Peyer's patch (tissue), 4 donors: ENCODE data around the gene ESYT2. TPM values are rescaled to one million over a fixed set of nuclear protein-coding genes. Genes with fewer than 3 reads are reported as not detected.

Experiments
- DNase-seq, 3 donors: peaks; one replicate each; pipeline ENCODE4 v3.0.0-alpha.2; 2017 to 2019
- H3K27ac ChIP-seq, 4 donors: fragments of 200-600 bp; sonication (generic); one replicate each; pipeline ENCODE4 v1.5.1; 2016 to 2019
- H3K27me3 ChIP-seq, 2 donors: fragments of 200-600 bp; sonication (generic); one replicate each; pipeline ENCODE4 v1.5.1; 2019
- H3K36me3 ChIP-seq, 3 donors: fragments of 200-600 bp; sonication (generic); one replicate each; pipeline ENCODE4 v1.5.1; 2016 to 2019
- H3K4me1 ChIP-seq, 4 donors: fragments of 200-600 bp; sonication (generic); one replicate each; pipeline ENCODE4 v1.5.1; 2016 to 2019
- H3K4me3 ChIP-seq, 4 donors: fragments of 200-600 bp; sonication (generic); 1 replicate in 3 of 4; 2 replicates in 1 of 4; pipeline ENCODE4 v1.5.1; 2016 to 2019; ENCODE audit warnings: mild to moderate bottlenecking in 1 of 4
- H3K9me3 ChIP-seq, 4 donors: fragments of 200-600 bp; sonication (generic); one replicate each; pipeline ENCODE4 v1.5.1; 2016 to 2019; ENCODE audit warnings: mild to moderate bottlenecking in 1 of 4
- POLR2A ChIP-seq, 2 donors: fragments of 450-650 bp; IDR thresholded peaks; one replicate each; pipeline ENCODE4 v1.5.1; 2017; ENCODE audit warnings: antibody characterized with exemption in 2 of 2, mild to moderate bottlenecking in 2 of 2, moderate library complexity in 2 of 2
- total RNA-seq, 4 donors: library from RNA; depleted of rRNA; stranded (reverse); fragments of >200 nt; gene quantifications; one replicate each; pipeline ENCODE4 v1.1.0, GENCODE V29; 2016
- TF ChIP-seq, protein P1 (sequence below), 6 experiments: fragments of 450-650 bp in 4 of 6; fragments of 200-600 bp in 2 of 6; sonication (generic) in 1 of 6; IDR thresholded peaks; one replicate each; pipeline ENCODE4 v1.5.1; 2017 to 2019; ENCODE audit warnings: antibody characterized with exemption in 6 of 6, mild to moderate bottlenecking in 3 of 6, moderate library complexity in 1 of 6

The ESYT2 gene
- total RNA-seq, 4 donors from 2014 or later = 53.6 to 137 (median 71.0) TPM

- peak in 2 of 3 donors; percentile 70 to 73 for DNase-seq
- H3K4me3 ChIP-seq = no peak overlapping the region
- peak overlapping the region in 3 of 4 donors; percentile 81 to 98 (median 97) for H3K27ac ChIP-seq
- H3K4me1 ChIP-seq = peaks cover 4 to 73% (median 13%) of the 10 kb centered on the region in 4 donors
- H3K36me3 ChIP-seq = no peaks in the 10 kb centered on the region
- no peaks in the 10 kb centered on the region for H3K27me3 ChIP-seq
- no peaks in the 10 kb centered on the region for H3K9me3 ChIP-seq
- TF ChIP-seq, protein P1, sequence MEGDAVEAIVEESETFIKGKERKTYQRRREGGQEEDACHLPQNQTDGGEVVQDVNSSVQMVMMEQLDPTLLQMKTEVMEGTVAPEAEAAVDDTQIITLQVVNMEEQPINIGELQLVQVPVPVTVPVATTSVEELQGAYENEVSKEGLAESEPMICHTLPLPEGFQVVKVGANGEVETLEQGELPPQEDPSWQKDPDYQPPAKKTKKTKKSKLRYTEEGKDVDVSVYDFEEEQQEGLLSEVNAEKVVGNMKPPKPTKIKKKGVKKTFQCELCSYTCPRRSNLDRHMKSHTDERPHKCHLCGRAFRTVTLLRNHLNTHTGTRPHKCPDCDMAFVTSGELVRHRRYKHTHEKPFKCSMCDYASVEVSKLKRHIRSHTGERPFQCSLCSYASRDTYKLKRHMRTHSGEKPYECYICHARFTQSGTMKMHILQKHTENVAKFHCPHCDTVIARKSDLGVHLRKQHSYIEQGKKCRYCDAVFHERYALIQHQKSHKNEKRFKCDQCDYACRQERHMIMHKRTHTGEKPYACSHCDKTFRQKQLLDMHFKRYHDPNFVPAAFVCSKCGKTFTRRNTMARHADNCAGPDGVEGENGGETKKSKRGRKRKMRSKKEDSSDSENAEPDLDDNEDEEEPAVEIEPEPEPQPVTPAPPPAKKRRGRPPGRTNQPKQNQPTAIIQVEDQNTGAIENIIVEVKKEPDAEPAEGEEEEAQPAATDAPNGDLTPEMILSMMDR (IDR thresholded peaks at IDR 0.05) = peak in 2 of 6 experiments; percentile 27 to 28
- TF ChIP-seq POLR2A (IDR thresholded peaks at IDR 0.05) = no peak
These were observed 12.3 kb downstream of the ESYT2 start for GRCh38 chr7:158816995-158817394.

- Histone ChIP-seq H3K4me3 (no peak overlapping the region), H3K4me1 (peaks cover 6 to 72% (median 12%) of the 10 kb centered on the region in 4 donors), H3K27me3 (no peaks in the 10 kb centered on the region), H3K27ac (peak overlapping the region; percentile 42 to 98 (median 89)), H3K9me3 (no peaks in the 10 kb centered on the region), H3K36me3 (no peaks in the 10 kb centered on the region)
- DNase-seq = no peak
- no peak for TF ChIP-seq POLR2A (IDR thresholded peaks at IDR 0.05)
- TF ChIP-seq, protein P1 (IDR thresholded peaks at IDR 0.05) = no peak
These were observed 13.0 kb downstream of the ESYT2 start for GRCh38 chr7:158816271-158816670.

GRCh38 chr7:158815800-158816128 is 13.5 kb downstream of the ESYT2 start:
- H3K27me3 ChIP-seq = no peaks in the 10 kb centered on the region
- H3K4me1 ChIP-seq = peaks cover 7 to 67% (median 11%) of the 10 kb centered on the region in 4 donors
- no peaks in the 10 kb centered on the region for H3K9me3 ChIP-seq
- TF ChIP-seq, protein P1 (IDR thresholded peaks at IDR 0.05) = no peak
- no peak for TF ChIP-seq POLR2A (IDR thresholded peaks at IDR 0.05)
- H3K27ac ChIP-seq = peak overlapping the region in 3 of 4 donors; percentile 42 to 98 (median 97)
- no peak overlapping the region for H3K4me3 ChIP-seq
- H3K36me3 ChIP-seq = no peaks in the 10 kb centered on the region
- DNase-seq = no peak

DNA sequence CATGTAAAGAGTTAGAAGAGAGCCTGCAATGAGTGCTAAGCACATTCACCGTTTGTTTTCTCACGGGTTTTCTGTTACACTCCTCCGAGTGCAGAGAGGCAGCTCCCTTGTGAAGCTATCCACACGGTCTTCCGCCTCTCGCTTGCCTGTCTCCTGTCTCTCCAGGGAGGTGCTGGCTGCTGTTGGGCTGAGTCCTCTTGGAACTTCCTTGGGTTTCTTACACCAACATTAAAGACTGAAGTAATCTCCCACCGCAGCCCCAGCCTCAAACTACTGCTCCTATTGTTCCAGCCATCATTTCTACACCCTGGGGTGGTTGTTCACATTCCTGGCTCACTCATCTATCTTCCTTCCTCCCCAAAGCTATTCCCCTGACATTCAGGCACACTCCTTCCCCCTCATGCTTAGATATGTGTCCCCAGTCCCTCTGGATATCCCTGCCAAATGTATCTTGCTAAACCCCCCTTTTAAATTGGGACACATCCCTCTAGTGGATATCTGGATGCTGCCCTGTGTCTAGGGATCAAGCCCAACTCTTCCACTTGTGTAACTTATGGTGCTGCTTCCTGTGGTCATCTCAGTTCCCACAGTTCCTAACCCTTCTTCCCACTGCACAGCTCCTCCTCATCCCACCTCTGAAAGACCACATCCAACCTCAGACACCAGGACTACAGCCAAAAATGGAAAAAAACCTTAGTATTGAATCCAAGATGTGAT is 14.1 kb downstream of the ESYT2 start:
- Histone ChIP-seq H3K36me3 (no peaks in the 10 kb centered on the region), H3K27ac (peak overlapping the region in 3 of 4 donors; percentile 20 to 98 (median 97)), H3K4me1 (peaks cover 7 to 62% (median 11%) of the 10 kb centered on the region in 4 donors), H3K9me3 (no peaks in the 10 kb centered on the region), H3K27me3 (no peaks in the 10 kb centered on the region), H3K4me3 (no peak overlapping the region)
- TF ChIP-seq POLR2A (IDR thresholded peaks at IDR 0.05) = no peak
- TF ChIP-seq, protein P1 (IDR thresholded peaks at IDR 0.05) = no peak
- DNase-seq = no peak

DNA sequence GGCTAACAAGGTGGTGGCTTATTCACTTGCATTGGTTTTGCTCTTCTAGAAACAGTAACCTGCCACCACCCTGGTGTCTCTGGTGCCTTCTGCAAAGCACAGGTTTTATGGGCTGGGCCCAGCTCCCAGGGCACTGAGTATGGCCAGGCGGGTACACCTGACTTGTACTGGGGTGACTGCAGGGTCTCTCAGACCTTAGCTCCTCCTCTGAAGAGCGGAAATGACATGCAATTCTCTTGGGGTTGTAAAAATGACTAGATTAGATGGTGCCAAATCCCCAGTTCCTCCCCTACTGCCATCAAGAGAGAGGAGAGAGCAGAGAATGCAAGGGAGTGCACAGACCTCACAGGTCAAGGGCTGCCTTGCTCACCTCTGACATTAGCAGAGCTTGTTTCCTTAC is 14.7 kb downstream of the ESYT2 start:
- Histone ChIP-seq H3K36me3 (no peaks in the 10 kb centered on the region), H3K27me3 (no peaks in the 10 kb centered on the region), H3K4me3 (no peak overlapping the region), H3K27ac (peak overlapping the region in 3 of 4 donors; percentile 20 to 98 (median 97)), H3K4me1 (peaks cover 7 to 62% (median 11%) of the 10 kb centered on the region in 4 donors), H3K9me3 (no peaks in the 10 kb centered on the region)
- DNase-seq = no peak
- TF ChIP-seq, protein P1 (IDR thresholded peaks at IDR 0.05) = no peak
- TF ChIP-seq POLR2A (IDR thresholded peaks at IDR 0.05) = no peak
